ENCODE results near the gene ADD3.
A peak's percentile ranks its signal among the peaks of the same experiment; 100 is the strongest.

The ADD3 gene, protein sequence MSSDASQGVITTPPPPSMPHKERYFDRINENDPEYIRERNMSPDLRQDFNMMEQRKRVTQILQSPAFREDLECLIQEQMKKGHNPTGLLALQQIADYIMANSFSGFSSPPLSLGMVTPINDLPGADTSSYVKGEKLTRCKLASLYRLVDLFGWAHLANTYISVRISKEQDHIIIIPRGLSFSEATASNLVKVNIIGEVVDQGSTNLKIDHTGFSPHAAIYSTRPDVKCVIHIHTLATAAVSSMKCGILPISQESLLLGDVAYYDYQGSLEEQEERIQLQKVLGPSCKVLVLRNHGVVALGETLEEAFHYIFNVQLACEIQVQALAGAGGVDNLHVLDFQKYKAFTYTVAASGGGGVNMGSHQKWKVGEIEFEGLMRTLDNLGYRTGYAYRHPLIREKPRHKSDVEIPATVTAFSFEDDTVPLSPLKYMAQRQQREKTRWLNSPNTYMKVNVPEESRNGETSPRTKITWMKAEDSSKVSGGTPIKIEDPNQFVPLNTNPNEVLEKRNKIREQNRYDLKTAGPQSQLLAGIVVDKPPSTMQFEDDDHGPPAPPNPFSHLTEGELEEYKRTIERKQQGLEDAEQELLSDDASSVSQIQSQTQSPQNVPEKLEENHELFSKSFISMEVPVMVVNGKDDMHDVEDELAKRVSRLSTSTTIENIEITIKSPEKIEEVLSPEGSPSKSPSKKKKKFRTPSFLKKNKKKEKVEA

GRCh38 chr10:110007701-110008517, at the start of gene ADD3:
TSS of gene ADD3 (plus strand) at chr10:110007984. CDS start at chr10:110100654, 92,670 bp downstream.
- peak; percentile 84 to 90 (median 87) for DNase-seq (ENCODE audit: low read depth in 4 of 4, low spot score in 1 of 4)

DNA sequence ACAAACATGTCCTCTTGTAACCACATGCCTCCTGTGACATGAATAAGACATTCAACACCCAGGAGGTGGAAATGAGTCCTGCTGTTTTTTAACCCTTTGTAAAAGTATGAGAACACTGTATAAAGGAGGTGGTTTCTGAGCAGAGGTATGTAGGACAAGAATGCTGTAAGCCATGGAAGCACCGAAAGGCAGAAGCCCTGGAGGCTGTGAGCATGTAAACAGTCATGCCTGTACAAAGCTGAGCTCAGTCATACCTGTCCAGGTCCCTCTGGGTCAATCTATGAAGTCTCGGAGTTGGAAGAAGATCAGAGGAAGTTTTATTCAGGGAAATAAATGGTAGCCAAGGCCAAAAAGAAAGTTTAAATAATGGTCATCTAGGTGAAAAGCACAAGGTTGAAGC, 49.7 kb upstream of the ADD3 start:
- DNase-seq (ENCODE audit: low read depth in 4 of 4, low spot score in 1 of 4), result no peak

DNA sequence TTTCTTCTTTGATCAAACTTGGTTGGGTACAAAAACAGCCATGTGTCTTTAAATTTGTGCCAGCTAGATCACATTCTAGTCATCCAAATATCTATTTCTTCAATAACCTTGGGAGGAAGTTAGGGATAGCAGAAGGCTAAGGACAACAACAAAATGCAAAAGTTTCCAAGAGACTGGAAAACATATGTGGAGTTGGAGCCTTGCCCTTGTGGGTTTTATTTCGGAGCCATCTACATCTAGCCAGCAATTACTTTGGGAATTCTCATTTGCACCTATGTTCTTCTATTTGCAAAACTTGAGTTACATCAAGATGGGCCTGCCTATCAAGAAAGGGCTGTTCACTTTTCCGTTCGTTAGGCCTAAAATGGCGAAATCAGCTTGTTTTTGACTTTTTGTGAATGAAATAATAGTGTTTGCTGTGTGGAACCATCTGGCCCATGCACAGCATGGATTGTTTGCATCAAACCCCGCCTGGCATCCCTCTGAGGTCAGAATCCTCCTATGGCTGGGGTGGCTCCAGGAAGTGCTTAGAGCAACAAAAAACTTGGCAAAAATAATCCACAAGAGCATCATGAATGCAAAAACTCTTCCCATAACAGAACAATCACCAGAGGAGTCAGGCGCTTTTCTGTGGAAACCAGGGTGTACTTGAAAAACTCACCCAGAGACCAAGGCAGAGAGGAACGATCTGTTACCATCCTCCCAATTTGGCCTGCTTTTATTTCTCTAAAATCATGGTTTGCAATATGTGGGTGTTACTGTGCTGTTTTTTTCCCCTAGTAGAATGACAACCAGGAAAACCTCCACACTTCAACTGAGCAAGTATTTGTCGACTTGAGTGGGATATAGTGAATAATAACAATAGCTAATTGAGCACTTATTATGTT, 48.3 kb upstream of the ADD3 start:
- DNase-seq (ENCODE audit: low read depth in 4 of 4, low spot score in 1 of 4), result no peak

DNA sequence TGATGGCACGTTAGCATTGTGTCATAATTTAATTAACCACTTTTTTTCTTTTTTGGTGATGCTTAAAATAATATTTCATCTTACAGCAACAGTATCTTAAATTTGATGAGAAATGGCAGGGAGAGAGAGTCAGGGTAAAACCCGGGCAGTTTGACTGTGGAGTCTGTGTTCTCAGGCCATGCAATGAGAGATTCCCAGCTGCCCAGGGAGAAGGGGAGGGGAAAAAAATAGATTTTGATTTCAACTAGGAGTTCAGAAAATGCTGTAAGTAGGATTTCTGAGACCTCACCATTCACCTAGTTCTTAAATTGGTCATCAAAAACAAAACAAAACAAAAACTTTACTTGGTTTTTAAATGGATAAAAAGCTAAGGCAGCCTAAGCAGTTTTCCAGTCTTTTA, 47.1 kb upstream of the ADD3 start:
- no peak for DNase-seq (ENCODE audit: low read depth in 4 of 4, low spot score in 1 of 4)

DNA sequence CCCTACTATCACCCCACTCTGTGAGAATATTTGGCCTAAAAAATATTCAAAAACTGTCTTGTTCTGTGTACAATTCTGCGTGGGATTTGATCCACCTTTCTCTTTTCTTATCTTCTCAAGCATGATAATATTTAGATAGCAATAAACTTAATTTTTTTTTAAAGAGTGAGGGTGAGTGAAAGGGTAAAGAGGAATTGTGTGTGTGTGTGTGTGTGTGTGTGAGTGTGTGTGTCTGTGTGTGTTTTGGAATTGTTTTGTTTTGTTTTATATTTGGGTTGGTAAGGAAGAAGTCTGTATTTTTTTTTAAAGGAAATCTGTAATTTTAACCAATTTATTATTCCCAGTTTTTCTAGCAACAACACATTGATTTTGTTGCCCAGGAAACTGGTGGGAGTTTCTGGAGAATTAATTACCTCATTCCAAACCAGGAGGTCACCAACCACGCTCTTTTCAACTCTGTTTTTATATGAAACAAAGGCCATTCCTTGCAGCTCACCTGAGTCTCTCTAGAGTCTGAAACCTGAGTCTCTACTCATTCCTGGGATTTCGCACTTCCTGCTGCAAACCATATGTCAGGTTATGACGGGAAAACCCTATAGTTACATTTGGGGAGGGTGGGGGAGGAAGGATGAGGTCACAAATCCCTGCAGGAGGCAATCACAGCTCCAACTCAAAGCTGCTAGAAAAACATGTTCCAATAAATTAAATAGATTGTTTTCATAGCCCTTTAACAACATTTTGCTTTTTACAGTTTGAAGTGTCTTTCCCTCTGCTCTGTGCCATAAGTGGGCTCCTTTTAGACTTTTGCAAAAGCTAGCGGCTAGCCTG, 46.4 kb upstream of the ADD3 start:
- no peak for DNase-seq (ENCODE audit: low read depth in 4 of 4, low spot score in 1 of 4)

DNA sequence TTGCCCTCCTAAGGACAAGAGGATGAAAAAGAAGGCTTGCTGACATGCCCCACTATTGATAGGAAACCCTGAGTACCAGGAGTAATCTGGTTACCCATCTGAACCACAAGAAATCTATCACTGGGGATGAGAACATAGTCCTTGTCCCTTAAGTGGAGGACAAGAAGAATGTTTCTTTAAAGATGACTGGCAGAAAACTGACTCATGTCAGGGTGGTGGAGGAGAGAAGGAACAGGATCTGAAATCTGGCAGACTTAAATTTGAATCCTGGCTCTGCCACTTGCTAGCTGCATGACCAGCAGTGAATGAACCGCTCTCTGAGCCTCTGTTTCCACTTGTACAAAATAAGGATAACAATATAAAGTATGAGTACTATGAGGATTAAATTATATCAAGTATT, 45.5 kb upstream of the ADD3 start:
- no peak for DNase-seq (ENCODE audit: low read depth in 4 of 4, low spot score in 1 of 4)

GRCh38 chr10:109963439-109963838, 44.3 kb upstream of the ADD3 start:
- no peak for DNase-seq (ENCODE audit: low read depth in 4 of 4, low spot score in 1 of 4)

GRCh38 chr10:109964318-109964717, 43.5 kb upstream of the ADD3 start:
- DNase-seq (ENCODE audit: low read depth in 4 of 4, low spot score in 1 of 4), result no peak

DNA sequence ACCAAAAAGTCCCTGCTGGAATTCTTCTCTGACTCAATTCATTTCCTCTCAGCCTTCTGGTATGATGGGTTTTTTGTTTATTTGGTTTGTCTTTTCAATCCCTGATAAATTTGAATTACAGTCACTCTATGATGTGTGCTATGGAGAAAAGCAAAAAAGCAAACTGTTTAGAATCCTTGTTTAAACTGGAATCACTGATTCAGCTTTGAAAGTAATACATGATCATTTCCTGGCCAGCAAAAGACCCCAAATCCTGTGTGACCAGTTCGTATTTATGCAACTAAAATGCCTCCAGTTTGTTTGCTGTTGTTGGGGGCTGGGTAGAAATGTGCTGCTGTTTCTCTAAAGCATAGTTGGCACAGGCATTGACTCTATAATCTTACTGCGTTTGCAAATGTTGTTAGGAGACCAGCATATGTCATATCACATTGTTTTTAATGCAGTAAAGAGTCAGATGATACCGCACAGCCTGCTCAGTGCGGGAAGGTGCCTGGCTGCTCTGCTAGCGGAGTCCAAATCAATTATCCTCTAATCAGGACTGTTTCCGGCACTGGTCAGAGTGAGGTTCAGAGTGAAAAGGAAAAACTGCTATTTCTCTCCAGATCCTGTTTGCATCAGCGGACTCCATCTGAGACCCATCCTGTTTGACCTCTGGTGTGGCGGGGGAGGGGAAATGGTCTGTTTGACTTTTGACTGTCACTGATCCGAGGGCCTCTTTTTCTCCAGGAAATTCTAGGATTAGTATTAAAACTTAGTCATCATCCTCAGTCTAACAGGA, 40.6 kb upstream of the ADD3 start:
- no peak for DNase-seq (ENCODE audit: low read depth in 4 of 4, low spot score in 1 of 4)

DNA sequence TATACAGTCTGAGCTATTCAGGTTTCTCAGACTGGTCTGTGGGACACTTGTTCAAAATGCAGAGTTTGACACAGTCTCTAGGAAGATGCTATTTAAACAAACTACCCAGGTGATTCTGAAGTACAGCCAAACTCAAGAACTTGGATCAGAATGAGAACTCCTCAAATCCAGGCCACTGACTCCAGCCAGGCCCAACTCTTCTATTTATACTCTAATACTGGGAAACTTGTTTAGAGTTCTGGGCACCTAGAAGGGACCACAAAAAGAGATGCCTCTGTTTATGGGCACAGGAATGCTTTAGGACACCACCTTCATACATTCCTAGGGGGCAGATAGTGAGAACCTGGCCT, 40.1 kb upstream of the ADD3 start:
- DNase-seq (ENCODE audit: low read depth in 4 of 4, low spot score in 1 of 4), result no peak

- DNase-seq (ENCODE audit: low read depth in 4 of 4, low spot score in 1 of 4), result no peak
These were observed 38.6 kb upstream of the ADD3 start for GRCh38 chr10:109968953-109969759.

GRCh38 chr10:109969760-109970346, 37.9 kb upstream of the ADD3 start:
- DNase-seq (ENCODE audit: low read depth in 4 of 4, low spot score in 1 of 4), result no peak

DNA sequence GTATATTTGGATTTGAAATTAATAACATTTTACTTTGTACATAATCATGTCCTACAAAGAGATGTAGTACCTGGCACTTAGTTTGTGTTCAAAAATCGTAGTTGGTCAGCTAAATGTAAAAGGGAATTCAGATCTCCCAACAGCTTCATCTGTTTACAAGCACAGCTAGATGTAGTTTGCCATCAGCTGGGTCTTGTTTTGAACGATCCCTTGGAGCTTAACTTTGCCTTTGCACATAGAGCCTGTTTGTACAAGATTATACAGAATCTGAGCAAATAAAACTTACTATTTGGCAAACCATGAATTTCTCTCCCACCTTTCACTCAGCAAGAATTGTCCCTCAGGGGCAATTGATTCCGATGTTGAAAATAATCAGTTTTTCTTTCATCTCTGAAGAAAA, 36.1 kb upstream of the ADD3 start:
- DNase-seq (ENCODE audit: low read depth in 4 of 4, low spot score in 1 of 4), result no peak

- DNase-seq (ENCODE audit: low read depth in 4 of 4, low spot score in 1 of 4), result no peak
These were observed 35.3 kb upstream of the ADD3 start for GRCh38 chr10:109972372-109973001.

GRCh38 chr10:109973326-109973829, 34.4 kb upstream of the ADD3 start:
- DNase-seq (ENCODE audit: low read depth in 4 of 4, low spot score in 1 of 4), result no peak

DNA sequence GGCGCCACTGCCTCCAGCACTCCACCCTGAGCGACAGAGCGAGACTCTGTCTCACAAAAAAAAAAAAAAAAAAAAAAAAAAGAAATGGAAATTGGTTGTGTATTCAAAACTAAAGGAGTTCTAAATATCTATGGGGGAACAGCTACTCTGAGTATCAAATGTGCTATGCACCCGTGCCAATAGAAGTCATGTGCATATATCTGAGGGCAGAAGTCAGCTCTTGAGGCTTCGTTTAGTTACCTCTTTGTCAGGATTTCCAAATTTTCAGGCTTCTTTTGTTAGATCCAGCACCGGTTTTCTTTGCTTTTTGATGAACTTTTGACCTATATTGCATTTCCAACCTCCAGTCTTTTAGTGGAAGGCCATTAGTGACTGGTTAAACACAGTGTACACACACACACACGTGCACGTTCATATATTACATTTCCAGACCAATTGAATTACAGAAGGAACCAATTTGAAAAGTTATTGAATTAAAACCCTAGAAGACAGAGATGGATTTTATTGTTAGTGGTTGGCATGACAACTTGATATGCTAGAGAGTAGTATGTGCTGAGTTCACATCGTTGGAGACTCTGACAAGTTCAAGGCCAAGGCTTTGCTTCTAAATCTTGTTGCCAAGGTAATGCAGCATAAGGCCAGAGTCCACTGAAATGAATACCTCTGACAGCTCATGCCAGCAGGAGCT, 33.1 kb upstream of the ADD3 start:
- no peak for DNase-seq (ENCODE audit: low read depth in 4 of 4, low spot score in 1 of 4)
